GM18909 (cell line): ENCODE results near the gene PAX8.
"Not testable (repeated sequence)": the region's sequence is repeated elsewhere in the genome, so short reads cannot be mapped to it uniquely, and the experiment has no call there.

Experiments used
- ATAC-seq: cut with Tn5 transposase; IDR thresholded peaks from one replicate; pipeline ENCODE4 v1.9.1; 2021; ENCODE audit warnings: mild to moderate bottlenecking; ENCODE audit not compliant: unreplicated experiment, poor library complexity

PAX8 gene

GRCh38 chr2:113297590-113297989, 18.9 kb upstream of the PAX8 start:
- ATAC-seq, result not testable (repeated sequence)

GRCh38 chr2:113291191-113291590, 12.5 kb upstream of the PAX8 start:
- ATAC-seq, result no peak

GRCh38 chr2:113288674-113289149, 10.0 kb upstream of the PAX8 start:
- not testable (repeated sequence) for ATAC-seq

- not testable (repeated sequence) for ATAC-seq
Observed at GRCh38 chr2:113288117-113288673, 9.5 kb upstream of the PAX8 start.

GRCh38 chr2:113285816-113286215, 7.1 kb upstream of the PAX8 start:
- ATAC-seq, result no peak

- ATAC-seq, result not testable (repeated sequence)
Observed at GRCh38 chr2:113284999-113285398, 6.3 kb upstream of the PAX8 start.

GRCh38 chr2:113284476-113284875, 5.8 kb upstream of the PAX8 start:
- ATAC-seq, result no peak

- no peak for ATAC-seq
Observed at GRCh38 chr2:113283704-113284284, 5.1 kb upstream of the PAX8 start.

- no peak for ATAC-seq
Observed at GRCh38 chr2:113282747-113283533, 4.2 kb upstream of the PAX8 start.

GRCh38 chr2:113281910-113282746, 3.4 kb upstream of the PAX8 start:
- no peak for ATAC-seq

- ATAC-seq, result no peak
Observed at GRCh38 chr2:113278073-113278741, 514 bp downstream of the PAX8 start.

- no peak for ATAC-seq
Observed at GRCh38 chr2:113277474-113278072, 1.1 kb downstream of the PAX8 start.

- ATAC-seq, result no peak
Observed at GRCh38 chr2:113276761-113277425, 1.8 kb downstream of the PAX8 start.

- no peak for ATAC-seq
Observed at GRCh38 chr2:113276216-113276760, 2.4 kb downstream of the PAX8 start.

GRCh38 chr2:113275556-113276215, 3.0 kb downstream of the PAX8 start:
- ATAC-seq, result no peak

- ATAC-seq, result no peak
Observed at GRCh38 chr2:113274432-113274831, 4.3 kb downstream of the PAX8 start.

GRCh38 chr2:113273981-113274380, 4.7 kb downstream of the PAX8 start:
- ATAC-seq, result no peak

GRCh38 chr2:113273027-113273551, 5.6 kb downstream of the PAX8 start:
- no peak for ATAC-seq
